Activated T-cell treated with anti-CD3 and anti-CD28 coated beads, Interleukin-2, amount 50 U/mL, for 24 hours (primary cell): Measurements from ENCODE around the gene FILIP1L.

Experiments used
- DNase-seq: peaks from one replicate; pipeline ENCODE4 v3.0.0-alpha.2; 2020
- H3K27ac Mint-ChIP-seq: 2 replicates; pipeline ENCODE4 v1.8.0; 2020; ENCODE audit warnings: mild to moderate bottlenecking, mixed read lengths
- H3K27me3 Mint-ChIP-seq: 2 replicates; pipeline ENCODE4 v1.8.0; 2020; ENCODE audit warnings: mixed read lengths
- H3K36me3 Mint-ChIP-seq: 2 replicates; pipeline ENCODE4 v1.8.0; 2020; ENCODE audit warnings: low read depth, mixed read lengths
- H3K4me1 Mint-ChIP-seq: 2 replicates; pipeline ENCODE4 v1.8.0; 2020; ENCODE audit warnings: low read depth, mixed read lengths
- H3K4me3 Mint-ChIP-seq: 2 replicates; pipeline ENCODE4 v1.8.0; 2020; ENCODE audit warnings: mild to moderate bottlenecking, moderate library complexity, mixed read lengths
- H3K9me3 Mint-ChIP-seq: 2 replicates; pipeline ENCODE4 v1.8.0; 2020; ENCODE audit warnings: mixed read lengths

FILIP1L gene

DNA sequence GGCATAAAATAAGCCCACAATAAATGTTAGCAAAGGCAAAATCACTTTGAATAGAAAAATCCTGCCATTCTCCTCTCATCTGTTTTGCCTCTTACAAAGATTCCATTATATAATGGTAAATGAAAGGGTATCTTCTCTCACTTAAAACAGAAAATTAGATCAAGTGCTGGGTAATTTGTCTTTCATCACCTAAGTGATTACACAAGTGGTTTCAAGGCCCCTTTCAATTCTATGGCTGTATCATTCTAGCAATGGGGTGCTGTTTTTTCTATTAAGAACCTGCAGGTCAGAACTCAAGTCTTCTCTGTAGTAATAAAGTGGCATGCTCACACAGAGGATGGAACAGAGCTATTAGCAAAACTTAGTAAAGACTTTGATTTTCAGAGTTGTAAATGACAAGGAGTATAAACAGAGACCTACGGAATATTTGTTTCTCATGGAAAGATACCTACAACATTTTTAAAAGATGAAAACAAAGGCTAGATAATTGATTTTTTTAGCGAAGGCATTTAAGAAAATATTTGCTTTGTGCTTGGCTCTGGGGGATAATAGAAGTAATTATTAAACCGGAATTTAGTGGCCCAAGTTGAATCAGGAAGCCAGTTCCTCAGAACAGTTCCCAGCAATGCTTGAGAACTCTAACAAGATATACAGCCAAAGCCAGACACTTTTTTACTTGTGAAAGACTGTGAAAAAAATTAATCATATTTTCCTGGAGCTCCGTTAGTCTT lies 159.2 kb downstream of the FILIP1L start:
- Mint-ChIP-seq H3K27ac (no peak overlapping the region), H3K4me3 (no peak overlapping the region), H3K9me3 (no peaks in the 10 kb centered on the region), H3K27me3 (no peaks in the 10 kb centered on the region), H3K4me1 (peaks cover 1% of the 10 kb centered on the region), H3K36me3 (no peaks in the 10 kb centered on the region)
- no peak for DNase-seq

DNA sequence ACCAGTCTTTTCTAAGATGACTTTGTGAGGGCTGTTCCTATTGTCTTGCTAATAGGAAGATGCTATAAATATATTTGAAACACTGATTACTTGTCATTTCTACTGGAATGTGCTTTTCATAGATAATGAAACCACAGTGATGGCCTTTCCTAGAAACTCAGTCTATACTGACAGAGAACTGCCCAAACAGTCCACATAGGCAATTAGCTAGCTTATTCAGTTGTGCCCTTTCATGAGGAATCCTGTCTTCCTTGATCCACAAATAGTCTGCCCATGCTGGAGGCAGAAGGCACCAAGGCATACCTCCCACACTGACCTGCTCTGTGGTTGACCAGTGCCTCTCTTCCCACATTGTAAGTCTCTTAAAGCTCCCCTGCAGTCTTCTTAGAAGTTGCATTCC lies 160.7 kb downstream of the FILIP1L start:
- Mint-ChIP-seq H3K36me3 (no peaks in the 10 kb centered on the region), H3K27me3 (no peaks in the 10 kb centered on the region), H3K27ac (no peak overlapping the region), H3K4me1 (peaks cover 1% of the 10 kb centered on the region), H3K4me3 (no peak overlapping the region), H3K9me3 (no peaks in the 10 kb centered on the region)
- no peak for DNase-seq

DNA sequence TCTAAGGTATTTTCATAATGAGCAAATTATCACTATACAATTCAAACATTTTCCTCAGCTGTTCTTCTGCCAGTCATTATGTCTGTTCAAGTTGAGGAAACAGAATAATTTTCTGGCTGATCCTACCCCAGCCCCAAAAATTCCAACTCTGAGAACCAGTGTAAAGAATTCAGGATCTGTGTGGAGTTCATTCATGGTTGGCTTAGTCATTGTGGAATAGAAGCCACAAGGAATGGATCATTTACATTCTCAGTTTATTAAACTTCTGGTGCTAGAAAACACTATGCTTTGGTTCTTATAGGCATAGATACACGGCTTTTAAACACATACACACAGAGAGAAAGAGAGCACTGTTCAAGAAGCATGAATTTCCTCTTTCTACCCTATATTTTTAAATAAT lies 162.0 kb downstream of the FILIP1L start:
- DNase-seq: no peak
- Mint-ChIP-seq H3K27me3 (no peaks in the 10 kb centered on the region), H3K4me1 (no peaks in the 10 kb centered on the region)

DNA sequence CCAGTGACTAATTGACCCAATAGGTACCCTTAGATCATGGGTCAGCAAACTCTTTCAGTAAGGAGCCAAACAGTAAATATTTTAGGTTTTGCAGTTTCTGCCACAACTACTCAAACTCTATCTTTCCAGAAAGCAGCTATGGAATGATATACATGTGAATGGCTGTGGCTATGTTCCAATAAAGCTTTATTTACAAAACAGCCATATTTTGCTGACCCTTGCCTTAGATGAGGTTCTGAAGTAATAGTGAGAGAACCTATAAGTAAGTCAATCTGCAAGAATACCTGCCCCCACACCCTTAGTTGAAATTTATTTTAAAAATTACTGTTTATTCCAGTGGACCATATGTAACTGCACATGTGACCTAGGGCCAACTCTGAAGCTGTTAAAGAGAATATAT lies 162.6 kb downstream of the FILIP1L start:
- Mint-ChIP-seq H3K27me3 (no peaks in the 10 kb centered on the region), H3K4me1 (no peaks in the 10 kb centered on the region), H3K36me3 (no peaks in the 10 kb centered on the region), H3K4me3 (no peak overlapping the region), H3K27ac (no peak overlapping the region), H3K9me3 (no peaks in the 10 kb centered on the region)
- no peak for DNase-seq

More for the DNA sequence above, 162.0 kb downstream of the FILIP1L start:
- no peak overlapping the region for H3K4me3 Mint-ChIP-seq
- H3K9me3 Mint-ChIP-seq: no peaks in the 10 kb centered on the region
- no peaks in the 10 kb centered on the region for H3K36me3 Mint-ChIP-seq
- H3K27ac Mint-ChIP-seq: no peak overlapping the region

DNA sequence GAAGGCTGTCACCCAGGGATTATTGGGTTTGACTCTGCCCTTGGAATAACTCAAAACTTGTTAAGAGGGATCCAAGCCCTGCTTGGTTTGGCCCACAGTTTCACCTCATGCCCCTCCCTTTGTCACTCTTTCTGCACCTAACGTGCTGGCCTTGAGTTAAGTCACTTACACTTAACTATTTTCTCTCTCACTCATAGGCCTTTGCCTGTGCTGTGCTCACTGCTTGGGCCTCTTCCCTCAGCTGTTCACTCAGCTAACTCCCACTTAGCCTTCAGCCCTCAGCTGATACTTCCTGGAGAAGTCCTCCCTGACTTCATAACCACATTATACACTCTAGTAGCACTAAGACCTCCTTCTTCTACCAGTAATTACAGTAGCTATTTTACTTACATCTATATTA lies 163.4 kb downstream of the FILIP1L start:
- Mint-ChIP-seq H3K4me1 (no peaks in the 10 kb centered on the region), H3K27ac (peak overlapping the region; percentile 19), H3K4me3 (no peak overlapping the region), H3K36me3 (no peaks in the 10 kb centered on the region), H3K9me3 (no peaks in the 10 kb centered on the region), H3K27me3 (no peaks in the 10 kb centered on the region)
- no peak for DNase-seq

GRCh38 chr3:99949956-99950670 lies 164.2 kb downstream of the FILIP1L start:
- Mint-ChIP-seq H3K4me3 (no peak overlapping the region), H3K9me3 (no peaks in the 10 kb centered on the region), H3K27ac (no peak overlapping the region), H3K27me3 (no peaks in the 10 kb centered on the region), H3K36me3 (no peaks in the 10 kb centered on the region), H3K4me1 (no peaks in the 10 kb centered on the region)
- DNase-seq: no peak

GRCh38 chr3:99948467-99949089 lies 165.7 kb downstream of the FILIP1L start:
- Mint-ChIP-seq H3K4me1 (no peaks in the 10 kb centered on the region), H3K27me3 (no peaks in the 10 kb centered on the region), H3K36me3 (no peaks in the 10 kb centered on the region), H3K4me3 (no peak overlapping the region), H3K27ac (no peak overlapping the region), H3K9me3 (no peaks in the 10 kb centered on the region)
- DNase-seq: no peak

GRCh38 chr3:99947356-99947755 lies 166.9 kb downstream of the FILIP1L start:
- no peaks in the 10 kb centered on the region for H3K27me3 Mint-ChIP-seq
- H3K27ac Mint-ChIP-seq: no peak overlapping the region
- DNase-seq: no peak
- H3K4me3 Mint-ChIP-seq: no peak overlapping the region
- H3K9me3 Mint-ChIP-seq: no peaks in the 10 kb centered on the region
- H3K36me3 Mint-ChIP-seq: no peaks in the 10 kb centered on the region
- H3K4me1 Mint-ChIP-seq: no peaks in the 10 kb centered on the region

DNA sequence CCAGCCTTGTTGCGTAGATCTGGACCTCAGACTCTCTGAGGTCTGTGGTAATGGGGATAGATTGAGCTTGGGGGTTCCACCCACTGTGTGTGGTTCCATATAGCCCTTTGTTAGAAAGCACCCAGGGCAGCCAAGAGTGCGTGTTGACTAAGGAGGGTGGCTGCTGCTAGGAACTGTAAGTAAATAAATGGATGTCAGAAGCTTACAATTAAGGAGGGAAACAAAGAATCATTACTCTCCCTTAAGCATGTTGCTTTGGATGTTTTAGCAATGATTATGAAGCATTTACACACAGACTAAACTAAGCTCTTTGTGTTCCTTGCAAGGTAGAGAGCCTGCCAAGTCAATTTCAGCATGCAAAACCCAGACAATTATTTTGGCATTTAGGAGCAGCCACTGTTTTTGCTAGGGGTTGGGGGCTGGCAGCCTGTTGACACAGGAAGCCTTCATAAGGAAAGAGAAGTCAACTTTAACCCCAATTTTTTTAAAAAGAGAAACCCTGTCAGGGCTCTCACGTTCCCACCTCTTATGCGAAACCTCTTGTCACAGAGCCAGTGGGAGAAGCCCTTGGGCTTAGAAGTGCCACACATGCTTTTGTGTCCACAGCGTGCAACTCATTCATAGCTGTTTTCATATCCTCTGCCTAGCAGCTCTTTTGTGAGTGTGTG lies 168.8 kb downstream of the FILIP1L start:
- H3K27ac Mint-ChIP-seq: no peak overlapping the region
- peaks cover 5% of the 10 kb centered on the region for H3K36me3 Mint-ChIP-seq
- H3K4me1 Mint-ChIP-seq: no peaks in the 10 kb centered on the region
- H3K27me3 Mint-ChIP-seq: no peaks in the 10 kb centered on the region
- no peaks in the 10 kb centered on the region for H3K9me3 Mint-ChIP-seq
- no peak for DNase-seq
- H3K4me3 Mint-ChIP-seq: no peak overlapping the region

- DNase-seq: no peak
- Mint-ChIP-seq H3K4me3 (no peak overlapping the region), H3K4me1 (peaks cover 9% of the 10 kb centered on the region), H3K9me3 (no peaks in the 10 kb centered on the region), H3K36me3 (peaks cover 8% of the 10 kb centered on the region), H3K27me3 (no peaks in the 10 kb centered on the region), H3K27ac (no peak overlapping the region)
Measured at GRCh38 chr3:99943931-99944761, 170.2 kb downstream of the FILIP1L start.

DNA sequence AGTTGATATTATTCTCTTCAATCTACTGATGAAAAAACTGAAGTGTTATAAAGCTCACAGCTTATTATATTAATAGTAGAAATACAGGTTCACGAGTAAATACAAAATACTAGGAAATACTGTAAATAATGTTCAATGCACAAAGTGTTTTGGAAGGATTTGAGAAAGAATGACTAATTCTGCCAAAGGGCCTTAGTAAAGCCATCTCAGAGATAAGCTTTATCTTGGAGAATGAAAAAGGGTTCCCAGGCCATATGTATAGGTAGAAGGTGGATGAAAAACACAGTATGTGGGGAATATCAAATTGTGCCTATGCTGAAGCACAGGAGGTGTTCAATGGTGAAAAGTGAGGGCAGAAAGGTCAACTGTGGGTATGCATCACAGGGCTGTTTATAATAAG lies 173.1 kb downstream of the FILIP1L start:
- peaks cover 9% of the 10 kb centered on the region for H3K36me3 Mint-ChIP-seq
- no peak overlapping the region for H3K27ac Mint-ChIP-seq
- peaks cover 30% of the 10 kb centered on the region for H3K4me1 Mint-ChIP-seq
- no peak overlapping the region for H3K4me3 Mint-ChIP-seq
- H3K9me3 Mint-ChIP-seq: no peaks in the 10 kb centered on the region
- no peaks in the 10 kb centered on the region for H3K27me3 Mint-ChIP-seq
- no peak for DNase-seq

DNA sequence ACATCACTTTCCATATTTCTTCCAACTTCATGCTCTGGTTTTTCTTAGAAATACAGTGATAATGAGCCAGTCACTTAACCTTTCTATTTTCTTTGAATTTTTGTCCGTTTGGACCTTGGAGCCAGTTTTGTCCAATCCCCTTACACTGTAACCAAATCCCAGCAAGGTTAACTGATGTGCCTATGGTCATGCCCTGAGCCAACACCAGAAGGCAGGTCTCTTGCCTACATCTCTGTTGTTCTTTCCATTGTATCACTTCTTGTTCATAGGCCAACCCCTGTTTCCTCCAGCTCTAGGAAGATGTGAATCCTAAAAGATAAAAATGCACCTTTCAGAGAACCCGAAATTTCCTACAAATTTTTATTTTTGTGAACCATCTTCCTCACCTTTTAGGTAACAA lies 174.0 kb downstream of the FILIP1L start:
- no peak for DNase-seq
- Mint-ChIP-seq H3K27me3 (no peaks in the 10 kb centered on the region), H3K36me3 (peaks cover 12% of the 10 kb centered on the region), H3K9me3 (no peaks in the 10 kb centered on the region), H3K4me1 (peaks cover 31% of the 10 kb centered on the region), H3K27ac (no peak overlapping the region), H3K4me3 (no peak overlapping the region)

DNA sequence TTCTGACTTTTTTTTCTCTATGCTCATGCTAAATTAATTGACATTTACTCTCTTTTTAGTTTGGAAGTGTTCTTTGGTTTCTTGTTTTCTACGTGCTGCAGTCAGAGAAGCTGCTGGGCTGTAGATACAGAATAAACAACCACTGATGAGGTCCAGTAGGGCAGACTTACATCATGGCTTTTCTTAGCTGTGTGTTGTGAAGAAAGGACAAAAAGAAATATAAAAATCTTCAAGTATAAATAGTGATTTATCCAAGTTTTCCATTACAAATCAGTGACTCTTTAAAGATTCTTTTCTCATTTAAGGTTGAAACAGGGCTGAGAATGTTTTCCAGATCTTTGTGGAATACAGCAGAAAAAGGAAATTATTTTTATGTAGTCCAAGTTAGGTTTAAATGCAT lies 174.4 kb downstream of the FILIP1L start:
- Mint-ChIP-seq H3K4me1 (peaks cover 31% of the 10 kb centered on the region), H3K27ac (no peak overlapping the region), H3K4me3 (no peak overlapping the region), H3K36me3 (peaks cover 12% of the 10 kb centered on the region), H3K9me3 (no peaks in the 10 kb centered on the region), H3K27me3 (no peaks in the 10 kb centered on the region)
- no peak for DNase-seq

GRCh38 chr3:99938270-99938911 lies 175.9 kb downstream of the FILIP1L start:
- no peak for DNase-seq
- Mint-ChIP-seq H3K9me3 (no peaks in the 10 kb centered on the region), H3K4me3 (no peak overlapping the region), H3K36me3 (peaks cover 18% of the 10 kb centered on the region), H3K27ac (no peak overlapping the region), H3K4me1 (peaks cover 31% of the 10 kb centered on the region), H3K27me3 (no peaks in the 10 kb centered on the region)
